Gastrocnemius medialis (tissue), 4 donors: ENCODE data around the gene LARP1.

Experiments
- POLR2A ChIP-seq, 2 donors: fragments of 450-650 bp; IDR thresholded peaks; one replicate each; pipeline ENCODE4 v1.6.1; 2017; ENCODE audit warnings: antibody characterized with exemption in 2 of 2, mild to moderate bottlenecking in 2 of 2, moderate library complexity in 2 of 2
- TF ChIP-seq, protein P1 (sequence below), 5 experiments: fragments of 450-650 bp in 3 of 5; fragments of 200-600 bp in 2 of 5; sonication (generic) in 2 of 5; IDR thresholded peaks in 4 of 5; conservative IDR thresholded peaks in 1 of 5; 1 replicate in 4 of 5; 2 replicates in 1 of 5; pipeline ENCODE4 v1.5.1; 2016 to 2019; ENCODE audit warnings: antibody characterized with exemption in 5 of 5, mild to moderate bottlenecking in 3 of 5, moderate library complexity in 3 of 5

DNA sequence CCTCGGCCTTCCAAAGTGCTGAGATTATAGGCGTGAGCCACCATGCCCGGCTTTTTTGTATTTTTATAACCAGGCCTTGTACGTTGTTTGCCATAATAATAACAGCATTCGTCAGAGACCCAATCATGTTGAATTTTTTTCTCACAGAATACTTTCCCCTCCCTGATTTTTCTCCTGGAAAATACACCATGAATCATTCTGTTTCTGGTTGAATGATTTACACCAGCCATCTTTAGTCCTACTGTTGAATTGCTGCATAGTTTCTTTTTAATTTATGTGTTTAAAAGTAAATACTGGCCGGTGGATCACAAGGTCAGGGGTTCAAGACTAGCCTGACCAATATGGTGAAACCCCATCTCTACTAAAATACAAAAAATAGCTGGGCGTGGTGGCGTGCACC, 106.8 kb downstream of the LARP1 start:
- TF ChIP-seq POLR2A (IDR thresholded peaks at IDR 0.05) = no peak
- TF ChIP-seq, protein P1, sequence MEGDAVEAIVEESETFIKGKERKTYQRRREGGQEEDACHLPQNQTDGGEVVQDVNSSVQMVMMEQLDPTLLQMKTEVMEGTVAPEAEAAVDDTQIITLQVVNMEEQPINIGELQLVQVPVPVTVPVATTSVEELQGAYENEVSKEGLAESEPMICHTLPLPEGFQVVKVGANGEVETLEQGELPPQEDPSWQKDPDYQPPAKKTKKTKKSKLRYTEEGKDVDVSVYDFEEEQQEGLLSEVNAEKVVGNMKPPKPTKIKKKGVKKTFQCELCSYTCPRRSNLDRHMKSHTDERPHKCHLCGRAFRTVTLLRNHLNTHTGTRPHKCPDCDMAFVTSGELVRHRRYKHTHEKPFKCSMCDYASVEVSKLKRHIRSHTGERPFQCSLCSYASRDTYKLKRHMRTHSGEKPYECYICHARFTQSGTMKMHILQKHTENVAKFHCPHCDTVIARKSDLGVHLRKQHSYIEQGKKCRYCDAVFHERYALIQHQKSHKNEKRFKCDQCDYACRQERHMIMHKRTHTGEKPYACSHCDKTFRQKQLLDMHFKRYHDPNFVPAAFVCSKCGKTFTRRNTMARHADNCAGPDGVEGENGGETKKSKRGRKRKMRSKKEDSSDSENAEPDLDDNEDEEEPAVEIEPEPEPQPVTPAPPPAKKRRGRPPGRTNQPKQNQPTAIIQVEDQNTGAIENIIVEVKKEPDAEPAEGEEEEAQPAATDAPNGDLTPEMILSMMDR (IDR thresholded peaks at IDR 0.05 in 4 of 5, conservative IDR thresholded peaks at IDR 0.05 in 1 of 5) = no peak
